K562 (cell line): ENCODE data around the gene BBLN. TPM values are rescaled to one million over a fixed set of nuclear protein-coding genes. Genes with fewer than 3 reads are reported as not detected.

Source experiments
- ARHGAP35 ChIP-seq: fragments of 450-650 bp; IDR thresholded peaks from 2 replicates; pipeline ENCODE4 v1.6.1; 2018; ENCODE audit not compliant: partially characterized antibody
- ARID3A ChIP-seq: IDR thresholded peaks from 2 replicates; pipeline ENCODE4 v1.6.1; 2012; ENCODE audit warnings: low read depth, low read length, improper control_type of control experiment, borderline replicate concordance
- CHCHD3 ChIP-seq: fragments of 250-450 bp; sonication (Bioruptor Pico); IDR thresholded peaks from 2 replicates; pipeline ENCODE4 v2.1.2; 2022; ENCODE audit warnings: mild to moderate bottlenecking
- CREB5 ChIP-seq: fragments of 250-450 bp; sonication (Bioruptor Pico); IDR thresholded peaks from 2 replicates; pipeline ENCODE4 v1.5.0; 2020; ENCODE audit warnings: mild to moderate bottlenecking
- E2F6 ChIP-seq, 2 experiments: IDR thresholded peaks; 2 replicates each; pipeline ENCODE4 v1.6.1; 2011; ENCODE audit warnings: borderline replicate concordance in 1 of 2, control low read depth in 1 of 2, low read depth in 1 of 2, low read length in 1 of 2, mild to moderate bottlenecking in 1 of 2, mixed read lengths in 1 of 2, moderate library complexity in 1 of 2; ENCODE audit not compliant: insufficient read depth in 1 of 2, insufficient read length in 1 of 2, poor library complexity in 1 of 2, severe bottlenecking in 1 of 2; ENCODE audit errors: extremely low read depth in 1 of 2
- HNRNPH1 ChIP-seq: fragments of 200-400 bp; formaldehyde crosslinking; optimal IDR thresholded peaks from 2 replicates; pipeline ENCODE3; 2017; ENCODE audit warnings: low read depth, mild to moderate bottlenecking, low read length, moderate library complexity
- KDM2B ChIP-seq: fragments of 250-450 bp; sonication (Bioruptor Pico); IDR thresholded peaks from 2 replicates; pipeline ENCODE4 v1.8.0; 2021; ENCODE audit warnings: mild to moderate bottlenecking, moderate library complexity
- MAZ ChIP-seq, 2 experiments: fragments of 450-650 bp in 1 of 2; sonication (generic) in 1 of 2; formaldehyde crosslinking; IDR thresholded peaks in 1 of 2; conservative IDR thresholded peaks in 1 of 2; 2 replicates each; pipeline versions ENCODE4 v1.4.0 to v1.5.0; 2020; ENCODE audit warnings: mild to moderate bottlenecking in 1 of 2, missing genetic modification reagents in 1 of 2
- NFXL1 ChIP-seq: fragments of 450-650 bp; formaldehyde crosslinking; IDR thresholded peaks from 2 replicates; pipeline ENCODE4 v1.4.0; 2021; ENCODE audit warnings: mild to moderate bottlenecking
- SMARCC2 ChIP-seq: fragments of 450-650 bp; IDR thresholded peaks from 2 replicates; pipeline ENCODE4 v1.6.1; 2017; ENCODE audit warnings: antibody characterized with exemption, moderate library complexity, mild to moderate bottlenecking, low read depth
- TAF9B ChIP-seq: fragments of 450-650 bp; IDR thresholded peaks from 2 replicates; pipeline ENCODE4 v1.6.1; 2018; ENCODE audit warnings: mild to moderate bottlenecking; ENCODE audit not compliant: partially characterized antibody
- TFE3 ChIP-seq: fragments of 450-650 bp; formaldehyde crosslinking; IDR thresholded peaks from 2 replicates; pipeline ENCODE4 v1.4.0; 2020; ENCODE audit warnings: mild to moderate bottlenecking, mixed read lengths
- ZSCAN32 ChIP-seq: fragments of 450-650 bp; formaldehyde crosslinking; IDR thresholded peaks from 2 replicates; pipeline ENCODE4 v1.4.0; 2020; ENCODE audit warnings: mild to moderate bottlenecking, moderate library complexity
- polyA plus RNA-seq, 8 experiments: library from polyadenylated mRNA; depleted of rRNA in 4 of 8; stranded (reverse) in 5 of 8; unstranded in 3 of 8; fragments of >200 nt; fragmentation: Nextera tagmentation in 2 of 8; fragmentation: Illumina TruSeq in 1 of 8; extraction: Ambion mirVana in 2 of 8; extraction: Trizol in 1 of 8; gene quantifications; 2 replicates each; pipeline versions ENCODE4 v1.2.1 to v1.2.3, GENCODE V29; 2011 to 2014; ENCODE audit warnings: inconsistent platforms in 1 of 8, missing spikeins in 1 of 8
- total RNA-seq, 7 experiments: library from RNA; depleted of rRNA in 6 of 7; stranded (reverse); fragments of >200 nt in 6 of 7; fragmentation: Illumina TruSeq in 2 of 7; extraction: Trizol in 2 of 7; gene quantifications; 2 replicates each; pipeline versions ENCODE4 v1.2.1 to v1.2.3, GENCODE V29; 2011 to 2021; ENCODE audit warnings: low replicate concordance in 1 of 7
- TF ChIP-seq, protein P1 (sequence below): sonication (generic); formaldehyde crosslinking; IDR thresholded peaks from 2 replicates; pipeline ENCODE4 v1.8.0; 2022; ENCODE audit warnings: mild to moderate bottlenecking, low read depth, missing genetic modification reagents
- TF ChIP-seq, protein P2 (sequence below): fragments of 250-450 bp; sonication (Bioruptor Pico); IDR thresholded peaks from 2 replicates; pipeline ENCODE4 v1.5.0; 2021
- TF ChIP-seq, protein P3 (sequence below): fragments of 200-800 bp; sonication (Bioruptor generic); IDR thresholded peaks from 2 replicates; pipeline ENCODE4 v1.6.1; 2017; ENCODE audit warnings: missing genetic modification characterization, missing compliant biosample characterization

The BBLN gene
- total and polyA plus RNA-seq, 9 of the 15 experiments (the other 6 are each of a cell fraction or from before 2014, with no cell fraction given): 4.2 to 331 (median 87.1) TPM

DNA sequence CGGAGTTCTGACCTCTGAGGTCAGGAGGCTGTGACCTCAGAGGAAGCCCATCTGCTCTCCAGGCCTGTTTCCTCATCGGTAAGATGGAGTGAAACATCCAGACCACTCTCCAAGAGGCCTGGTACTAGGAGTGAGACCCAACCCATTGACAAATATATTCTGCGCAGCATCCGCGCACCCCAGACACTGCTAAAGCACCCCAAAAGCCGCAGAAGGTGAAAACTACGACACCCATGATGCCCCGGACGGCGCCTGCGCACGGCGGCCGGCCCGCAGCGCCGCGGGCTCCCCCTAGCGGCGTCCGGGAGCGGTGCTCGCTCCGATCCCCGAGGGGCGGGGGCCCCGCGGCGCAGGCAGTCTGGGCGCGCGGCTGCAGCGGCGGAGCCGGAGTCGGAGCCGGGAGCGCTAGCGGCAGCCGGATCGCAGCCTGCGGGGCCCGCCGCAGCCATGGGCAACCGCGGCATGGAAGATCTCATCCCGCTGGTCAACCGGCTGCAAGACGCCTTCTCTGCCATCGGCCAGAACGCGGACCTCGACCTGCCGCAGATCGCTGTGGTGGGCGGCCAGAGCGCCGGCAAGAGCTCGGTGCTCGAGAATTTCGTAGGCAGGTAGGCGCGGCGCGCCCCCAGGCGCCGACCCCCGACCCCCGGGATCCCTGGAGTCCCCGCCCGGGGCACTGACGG, 43.1 kb downstream of the BBLN start, which contains the start of gene DNM1 (continued):
- TF ChIP-seq E2F6 (IDR thresholded peaks at IDR 0.05; ENCODE audit: borderline replicate concordance in 1 of 2, extremely low read depth in 1 of 2, insufficient read depth in 1 of 2, insufficient read length in 1 of 2, low read depth in 1 of 2, low read length in 1 of 2, poor library complexity in 1 of 2, severe bottlenecking in 1 of 2) (peak; percentile 61 to 81), HNRNPH1 (no peak), TFE3 (no peak; the same call in 1 of the 2 replicates), CREB5 (CRISPR knock-in tag) (no peak), TAF9B (no peak), MAZ (CRISPR knock-in tag; conservative IDR thresholded peaks at IDR 0.05 in 1 of 2, IDR thresholded peaks at IDR 0.05 in 1 of 2) (peak; percentile 100), ZSCAN32 (CRISPR knock-in tag) (no peak; the same call in 1 of the 2 replicates), SMARCC2 (no peak), ARHGAP35 (no peak), NFXL1 (CRISPR knock-in tag) (no peak), KDM2B (CRISPR knock-in tag) (peak; percentile 97), CHCHD3 (no peak), ARID3A (0 out of 2 replicates have a peak, but pooled peaks have one; percentile 12)
- TF ChIP-seq, protein P1, sequence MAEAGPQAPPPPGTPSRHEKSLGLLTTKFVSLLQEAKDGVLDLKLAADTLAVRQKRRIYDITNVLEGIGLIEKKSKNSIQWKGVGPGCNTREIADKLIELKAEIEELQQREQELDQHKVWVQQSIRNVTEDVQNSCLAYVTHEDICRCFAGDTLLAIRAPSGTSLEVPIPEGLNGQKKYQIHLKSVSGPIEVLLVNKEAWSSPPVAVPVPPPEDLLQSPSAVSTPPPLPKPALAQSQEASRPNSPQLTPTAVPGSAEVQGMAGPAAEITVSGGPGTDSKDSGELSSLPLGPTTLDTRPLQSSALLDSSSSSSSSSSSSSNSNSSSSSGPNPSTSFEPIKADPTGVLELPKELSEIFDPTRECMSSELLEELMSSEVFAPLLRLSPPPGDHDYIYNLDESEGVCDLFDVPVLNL (CRISPR knock-in tag): no peak
- TF ChIP-seq, protein P2, sequence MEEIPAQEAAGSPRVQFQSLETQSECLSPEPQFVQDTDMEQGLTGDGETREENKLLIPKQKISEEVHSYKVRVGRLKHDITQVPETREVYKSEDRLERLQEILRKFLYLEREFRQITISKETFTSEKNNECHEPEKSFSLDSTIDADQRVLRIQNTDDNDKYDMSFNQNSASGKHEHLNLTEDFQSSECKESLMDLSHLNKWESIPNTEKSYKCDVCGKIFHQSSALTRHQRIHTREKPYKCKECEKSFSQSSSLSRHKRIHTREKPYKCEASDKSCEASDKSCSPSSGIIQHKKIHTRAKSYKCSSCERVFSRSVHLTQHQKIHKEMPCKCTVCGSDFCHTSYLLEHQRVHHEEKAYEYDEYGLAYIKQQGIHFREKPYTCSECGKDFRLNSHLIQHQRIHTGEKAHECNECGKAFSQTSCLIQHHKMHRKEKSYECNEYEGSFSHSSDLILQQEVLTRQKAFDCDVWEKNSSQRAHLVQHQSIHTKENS: no peak
- TF ChIP-seq, protein P3, sequence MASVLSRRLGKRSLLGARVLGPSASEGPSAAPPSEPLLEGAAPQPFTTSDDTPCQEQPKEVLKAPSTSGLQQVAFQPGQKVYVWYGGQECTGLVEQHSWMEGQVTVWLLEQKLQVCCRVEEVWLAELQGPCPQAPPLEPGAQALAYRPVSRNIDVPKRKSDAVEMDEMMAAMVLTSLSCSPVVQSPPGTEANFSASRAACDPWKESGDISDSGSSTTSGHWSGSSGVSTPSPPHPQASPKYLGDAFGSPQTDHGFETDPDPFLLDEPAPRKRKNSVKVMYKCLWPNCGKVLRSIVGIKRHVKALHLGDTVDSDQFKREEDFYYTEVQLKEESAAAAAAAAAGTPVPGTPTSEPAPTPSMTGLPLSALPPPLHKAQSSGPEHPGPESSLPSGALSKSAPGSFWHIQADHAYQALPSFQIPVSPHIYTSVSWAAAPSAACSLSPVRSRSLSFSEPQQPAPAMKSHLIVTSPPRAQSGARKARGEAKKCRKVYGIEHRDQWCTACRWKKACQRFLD: no peak
